Activated naive CD4-positive, alpha-beta T cell treated with anti-CD3 and anti-CD28 coated beads, Interleukin-2, amount 10 ng/mL, durations not matched to agents 7 days and 5 days (primary cell): Measurements from ENCODE around the gene KRTAP9-6.
A peak's percentile ranks its signal among the peaks of the same experiment; 100 is the strongest.
"Not testable (repeated sequence)": the region's sequence is repeated elsewhere in the genome, so short reads cannot be mapped to it uniquely, and the experiment has no call there.

Experiments used
- CTCF ChIA-PET: fragments of 350-600 bp; sonication (Branson Sonifier 250); formaldehyde crosslinking; loops from one replicate; lab custom pipeline; 2021; ENCODE audit warnings: antibody characterized with exemption; lab: Charles Lee
- DNase-seq: peaks from one replicate; pipeline ENCODE4 v3.0.0-alpha.2; 2020
- H3K27ac Mint-ChIP-seq: one replicate; pipeline ENCODE4 v1.8.0; 2021; ENCODE audit warnings: mild to moderate bottlenecking, moderate library complexity, mixed read lengths
- H3K27me3 Mint-ChIP-seq: one replicate; pipeline ENCODE4 v1.8.0; 2021; ENCODE audit warnings: mild to moderate bottlenecking, mixed read lengths
- H3K36me3 Mint-ChIP-seq: one replicate; pipeline ENCODE4 v1.8.0; 2021; ENCODE audit warnings: mixed read lengths
- H3K4me1 Mint-ChIP-seq: one replicate; pipeline ENCODE4 v1.8.0; 2021; ENCODE audit warnings: mixed read lengths
- H3K4me3 Mint-ChIP-seq: one replicate; pipeline ENCODE4 v1.8.0; 2021; ENCODE audit warnings: mild to moderate bottlenecking, moderate library complexity, mixed read lengths
- H3K9me3 Mint-ChIP-seq: one replicate; pipeline ENCODE4 v1.8.0; 2021; ENCODE audit warnings: mixed read lengths

Gene KRTAP9-6

DNA sequence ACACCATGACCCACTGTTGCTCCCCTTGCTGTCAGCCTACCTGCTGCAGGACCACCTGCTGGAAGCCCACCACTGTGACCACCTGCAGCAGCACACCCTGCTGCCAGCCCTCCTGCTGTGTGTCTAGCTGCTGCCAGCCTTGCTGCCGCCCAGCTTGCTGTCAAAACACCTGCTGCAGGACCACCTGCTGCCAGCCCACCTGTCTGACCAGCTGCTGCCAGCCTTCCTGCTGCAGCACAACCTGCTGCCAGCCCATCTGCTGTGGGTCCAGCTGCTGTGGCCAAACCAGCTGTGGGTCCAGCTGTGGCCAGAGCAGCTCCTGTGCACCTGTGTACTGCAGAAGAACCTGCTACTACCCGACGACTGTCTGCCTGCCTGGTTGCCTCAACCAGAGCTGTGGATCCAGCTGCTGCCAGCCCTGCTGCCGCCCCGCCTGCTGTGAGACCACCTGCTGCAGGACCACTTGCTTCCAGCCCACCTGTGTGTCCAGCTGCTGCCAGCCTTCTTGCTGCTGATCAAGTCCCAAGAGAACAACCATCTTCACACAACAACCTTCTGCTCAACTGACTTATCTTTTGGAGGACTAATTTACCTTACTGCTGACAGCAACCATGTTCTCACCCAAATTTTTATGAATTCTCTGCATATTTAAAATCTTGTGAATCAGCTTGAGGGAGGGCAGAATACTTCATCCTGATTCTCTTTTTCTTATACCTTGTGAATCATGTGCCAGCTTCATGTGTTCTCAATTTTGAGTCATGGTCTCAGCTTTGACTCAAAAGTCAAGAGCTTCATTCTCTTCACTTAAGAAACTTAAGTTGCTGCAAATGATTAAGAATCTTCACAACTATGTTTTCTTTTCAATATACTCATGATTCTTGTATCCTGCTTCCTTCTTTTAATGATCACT lies 9.5 kb upstream of the KRTAP9-6 start, which contains the start of gene KRTAP9-9:
KRTAP9-9 (plus strand) TSS at position 4 of the 910 bp plus-strand sequence.
- DNase-seq, H3K4me1 Mint-ChIP-seq, H3K9me3 Mint-ChIP-seq, H3K36me3 Mint-ChIP-seq, H3K27ac Mint-ChIP-seq, H3K4me3 Mint-ChIP-seq: not testable (repeated sequence)
- CTCF ChIA-PET = interaction anchor here (0.6 kb wide), 1 partner anchor 208 kb away, joined by 3 read pairs; no protein-coding TSS in a partner anchor
- H3K27me3 Mint-ChIP-seq = peaks cover 14% of the 10 kb centered on the region

DNA sequence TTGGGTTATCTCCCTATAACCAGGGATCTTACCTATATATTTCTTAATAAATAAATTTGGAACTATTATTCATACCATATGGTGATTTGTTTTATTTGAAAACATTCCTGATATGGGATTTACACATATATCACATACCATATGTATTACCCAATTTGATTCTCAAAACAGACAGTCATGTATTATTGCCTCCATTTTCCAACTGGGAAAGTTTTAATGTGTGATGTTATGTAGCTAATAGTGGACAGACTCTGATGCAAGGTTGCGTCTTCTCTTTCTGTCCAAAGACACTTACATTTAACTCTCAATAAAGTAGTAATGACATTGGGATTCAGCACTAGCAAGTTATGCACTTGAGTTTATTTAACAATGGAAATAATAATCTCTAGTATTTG lies 8.9 kb upstream of the KRTAP9-6 start:
- no peaks in the 10 kb centered on the region for H3K36me3 Mint-ChIP-seq
- no peaks in the 10 kb centered on the region for H3K4me1 Mint-ChIP-seq
- no peak overlapping the region for H3K27ac Mint-ChIP-seq
- no peak overlapping the region for H3K4me3 Mint-ChIP-seq
- H3K27me3 Mint-ChIP-seq = peaks cover 14% of the 10 kb centered on the region
- DNase-seq = no peak
- H3K9me3 Mint-ChIP-seq = no peaks in the 10 kb centered on the region
- CTCF ChIA-PET = no interaction called here

DNA sequence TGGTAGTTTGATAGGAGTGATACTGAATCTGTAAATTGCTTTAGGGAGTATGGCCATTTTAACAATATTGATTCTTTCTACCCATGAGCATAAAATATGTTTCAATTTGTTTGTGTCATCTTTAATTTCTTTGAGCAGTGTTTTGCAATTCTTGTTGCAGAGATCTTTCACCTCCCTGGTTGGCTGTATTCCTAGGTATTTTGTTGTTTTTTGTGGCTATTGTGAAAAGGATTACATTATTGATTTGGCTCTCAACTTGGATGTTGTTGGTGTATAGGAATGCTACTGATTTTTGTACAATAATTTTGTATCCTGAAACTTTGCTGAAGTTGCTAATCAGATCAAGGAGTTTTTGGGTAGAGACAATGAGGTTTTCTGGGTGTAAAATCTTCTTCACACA lies 6.8 kb upstream of the KRTAP9-6 start:
- Mint-ChIP-seq H3K27me3 (peaks cover 17% of the 10 kb centered on the region), H3K4me3 (no peak overlapping the region), H3K36me3 (no peaks in the 10 kb centered on the region), H3K9me3 (no peaks in the 10 kb centered on the region), H3K27ac (no peak overlapping the region), H3K4me1 (no peaks in the 10 kb centered on the region)
- CTCF ChIA-PET = no interaction called here
- no peak for DNase-seq

DNA sequence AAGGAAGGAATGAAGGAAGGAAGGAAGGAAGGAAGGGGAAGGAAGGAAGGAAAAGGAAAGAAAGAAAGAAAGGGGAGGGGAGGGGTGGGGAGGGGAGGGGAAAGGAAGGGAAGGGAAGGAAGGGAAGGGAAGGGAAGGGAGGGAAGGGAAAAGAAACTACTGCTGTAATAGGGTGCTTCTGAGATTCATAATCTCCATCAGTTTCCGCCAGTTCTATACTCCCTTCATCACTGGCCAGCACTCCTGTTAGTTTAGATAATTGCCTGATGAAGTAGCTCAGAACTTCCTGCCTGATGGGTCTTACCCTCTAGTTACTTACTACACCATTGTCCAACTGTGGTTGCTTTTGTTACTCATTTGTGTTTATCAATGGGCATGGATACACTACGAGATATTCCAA lies 2.0 kb upstream of the KRTAP9-6 start:
- Mint-ChIP-seq H3K4me1 (no peaks in the 10 kb centered on the region), H3K4me3 (no peak overlapping the region), H3K27ac (no peak overlapping the region), H3K9me3 (no peaks in the 10 kb centered on the region), H3K36me3 (no peaks in the 10 kb centered on the region), H3K27me3 (peaks cover 21% of the 10 kb centered on the region)
- DNase-seq = no peak
- CTCF ChIA-PET = no interaction called here

GRCh38 chr17:41264599-41264998 lies 579 bp upstream of the KRTAP9-6 start:
- no peaks in the 10 kb centered on the region for H3K36me3 Mint-ChIP-seq
- no peaks in the 10 kb centered on the region for H3K4me1 Mint-ChIP-seq
- no peak for DNase-seq
- H3K27ac Mint-ChIP-seq = no peak overlapping the region
- H3K27me3 Mint-ChIP-seq = peaks cover 25% of the 10 kb centered on the region
- CTCF ChIA-PET = no interaction called here
- H3K9me3 Mint-ChIP-seq = no peaks in the 10 kb centered on the region
- H3K4me3 Mint-ChIP-seq = no peak overlapping the region

- no peak for DNase-seq
- H3K4me3 Mint-ChIP-seq = no peak overlapping the region
- no peaks in the 10 kb centered on the region for H3K9me3 Mint-ChIP-seq
- H3K36me3 Mint-ChIP-seq = no peaks in the 10 kb centered on the region
- CTCF ChIA-PET = no interaction called here
- H3K27ac Mint-ChIP-seq = no peak overlapping the region
- peaks cover 2% of the 10 kb centered on the region for H3K4me1 Mint-ChIP-seq
- peaks cover 27% of the 10 kb centered on the region for H3K27me3 Mint-ChIP-seq
Measured at GRCh38 chr17:41267711-41268110, 2.5 kb downstream of the KRTAP9-6 start.

GRCh38 chr17:41271323-41271722 lies 6.1 kb downstream of the KRTAP9-6 start:
- Mint-ChIP-seq H3K27ac (peak overlapping the region; percentile 45), H3K27me3 (peaks cover 23% of the 10 kb centered on the region)
- DNase-seq, H3K4me1 Mint-ChIP-seq, H3K36me3 Mint-ChIP-seq, H3K4me3 Mint-ChIP-seq, H3K9me3 Mint-ChIP-seq, CTCF ChIA-PET: not testable (repeated sequence)

DNA sequence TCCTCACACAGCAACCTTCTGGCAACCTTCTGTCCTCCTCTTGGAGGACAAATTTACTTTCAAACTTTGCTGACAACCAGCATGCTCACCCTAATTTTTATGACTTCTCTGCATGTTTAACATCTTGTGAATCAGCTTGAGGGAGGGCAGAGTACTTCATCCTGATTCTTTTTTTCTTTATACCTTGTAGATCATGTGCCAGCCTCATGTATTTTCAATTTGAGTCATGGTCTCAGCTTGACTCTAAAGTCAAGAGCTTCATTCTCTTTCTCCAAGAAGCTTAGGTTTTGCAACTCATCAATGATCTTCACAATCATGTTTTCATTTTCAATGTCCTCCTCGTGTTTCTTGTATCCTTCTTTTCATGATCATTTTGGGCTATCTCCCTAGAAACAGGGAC lies 6.7 kb downstream of the KRTAP9-6 start:
- Mint-ChIP-seq H3K9me3 (no peaks in the 10 kb centered on the region), H3K36me3 (no peaks in the 10 kb centered on the region), H3K27me3 (peaks cover 24% of the 10 kb centered on the region), H3K4me1 (peaks cover 2% of the 10 kb centered on the region), H3K27ac (no peak overlapping the region), H3K4me3 (no peak overlapping the region)
- no peak for DNase-seq
- CTCF ChIA-PET = no interaction called here

DNA sequence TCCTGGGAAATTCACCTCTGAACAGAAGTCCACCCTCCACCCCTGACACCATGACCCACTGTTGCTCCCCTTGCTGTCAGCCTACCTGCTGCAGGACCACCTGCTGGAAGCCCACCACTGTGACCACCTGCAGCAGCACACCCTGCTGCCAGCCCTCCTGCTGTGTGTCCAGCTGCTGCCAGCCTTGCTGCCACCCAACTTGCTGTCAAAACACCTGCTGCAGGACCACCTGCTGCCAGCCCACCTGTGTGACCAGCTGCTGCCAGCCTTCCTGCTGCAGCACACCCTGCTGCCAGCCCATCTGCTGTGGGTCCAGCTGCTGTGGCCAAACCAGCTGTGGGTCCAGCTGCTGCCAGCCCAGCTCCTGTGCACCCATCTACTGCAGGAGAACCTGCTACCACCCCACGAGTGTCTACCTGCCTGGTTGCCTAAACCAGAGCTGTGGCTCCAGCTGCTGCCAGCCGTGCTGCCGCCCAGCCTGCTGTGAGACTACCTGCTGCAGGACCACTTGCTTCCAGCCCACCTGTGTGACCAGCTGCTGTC lies 10.5 kb downstream of the KRTAP9-6 start, which contains the start of gene KRTAP9-7:
KRTAP9-7 (plus strand) TSS at position 51 of the 543 bp plus-strand sequence; CDS start at position 51, 0 bp downstream.
- CTCF ChIA-PET = interaction anchor here (1.1 kb wide), 1 partner anchor 33 kb away, joined by 3 read pairs; the partner anchor contains the start of gene KRTAP16-1

DNA sequence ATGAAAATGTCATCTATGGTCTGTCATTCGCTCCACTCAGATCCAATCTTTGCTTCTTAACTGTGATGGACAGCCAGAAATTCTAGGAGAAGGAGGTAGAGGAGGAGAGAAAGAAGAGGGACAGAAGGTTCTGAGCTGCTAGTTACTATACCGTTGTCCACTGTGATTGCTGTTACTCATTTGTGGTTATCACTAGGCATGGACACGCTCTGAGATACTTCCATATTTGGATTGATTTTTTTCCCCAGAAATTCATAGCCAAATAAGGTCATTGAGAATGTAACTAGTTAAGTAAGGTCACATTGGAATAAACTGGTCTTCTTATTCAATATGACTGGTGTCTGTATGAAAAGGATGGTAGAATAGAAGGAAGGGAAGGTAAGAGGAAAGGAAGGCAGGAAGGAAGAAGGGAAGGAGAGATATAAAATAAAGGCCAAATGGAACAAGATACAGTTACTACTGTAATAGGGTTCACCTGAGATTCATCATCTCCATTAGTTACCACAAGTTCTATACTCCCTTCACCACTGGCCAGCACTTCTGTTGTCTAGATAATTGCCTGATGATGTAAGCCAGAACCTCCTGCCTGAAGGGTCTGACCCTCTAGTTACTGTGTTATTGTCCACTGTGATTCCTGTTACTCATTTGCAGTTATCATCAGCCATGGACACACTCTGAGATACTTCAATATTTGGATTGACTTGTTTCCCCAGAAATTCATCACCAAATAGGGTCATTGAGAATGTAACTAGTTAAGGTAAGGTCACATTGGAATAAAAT lies 13.2 kb downstream of the KRTAP9-6 start:
- CTCF ChIA-PET = no interaction called here
- DNase-seq = no peak
- Mint-ChIP-seq H3K27ac (no peak overlapping the region), H3K27me3 (peaks cover 10% of the 10 kb centered on the region), H3K4me1 (no peaks in the 10 kb centered on the region), H3K9me3 (no peaks in the 10 kb centered on the region), H3K36me3 (no peaks in the 10 kb centered on the region), H3K4me3 (no peak overlapping the region)

More for the DNA sequence above, 10.5 kb downstream of the KRTAP9-6 start, which contains the start of gene KRTAP9-7:
- H3K27me3 Mint-ChIP-seq = peaks cover 15% of the 10 kb centered on the region
- not testable (repeated sequence) for H3K36me3 Mint-ChIP-seq, H3K9me3 Mint-ChIP-seq, H3K4me1 Mint-ChIP-seq, H3K4me3 Mint-ChIP-seq, DNase-seq, H3K27ac Mint-ChIP-seq

DNA sequence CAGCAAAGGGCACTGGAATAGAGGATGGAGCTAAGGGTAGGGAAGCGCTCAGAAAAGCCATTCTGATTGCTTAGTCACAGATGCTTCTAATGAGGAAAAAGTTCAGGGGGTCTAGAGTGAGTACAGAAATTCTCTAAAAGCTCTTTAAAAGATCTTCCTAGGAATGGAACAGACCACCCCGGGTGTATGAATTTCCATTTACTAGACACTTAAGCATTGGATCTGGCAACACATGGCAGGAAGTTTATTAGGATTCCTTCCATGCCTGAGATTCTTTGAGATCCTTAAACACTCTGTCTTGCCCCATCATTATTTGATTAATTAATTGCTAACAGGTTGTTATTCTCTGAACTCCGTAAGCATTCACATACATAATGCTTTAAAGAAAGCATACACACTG lies 18.9 kb downstream of the KRTAP9-6 start:
- CTCF ChIA-PET = no interaction called here
- no peak overlapping the region for H3K27ac Mint-ChIP-seq
- DNase-seq = no peak
- peaks cover 4% of the 10 kb centered on the region for H3K27me3 Mint-ChIP-seq
- H3K36me3 Mint-ChIP-seq = no peaks in the 10 kb centered on the region
- H3K4me3 Mint-ChIP-seq = no peak overlapping the region
- no peaks in the 10 kb centered on the region for H3K9me3 Mint-ChIP-seq
- no peaks in the 10 kb centered on the region for H3K4me1 Mint-ChIP-seq

DNA sequence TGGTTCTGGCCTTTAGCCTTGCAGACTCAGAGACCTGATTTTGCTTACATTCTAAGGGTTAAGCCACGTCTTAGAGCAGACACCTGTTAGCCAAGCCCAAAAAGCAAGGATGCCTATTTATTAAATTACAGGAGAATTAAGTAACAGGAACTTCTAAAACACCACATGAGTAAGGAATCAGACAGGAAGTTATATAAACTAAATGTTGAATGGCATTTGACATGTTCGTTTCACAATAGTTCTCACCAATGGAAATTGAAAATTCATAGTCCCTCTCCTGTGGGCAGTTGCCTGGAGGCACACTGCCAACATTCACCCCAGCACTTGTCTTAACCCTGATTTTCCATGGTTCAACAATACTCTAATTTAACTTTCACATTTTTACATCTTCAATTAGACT lies 19.4 kb downstream of the KRTAP9-6 start:
- CTCF ChIA-PET = no interaction called here
- H3K4me1 Mint-ChIP-seq = no peaks in the 10 kb centered on the region
- H3K27ac Mint-ChIP-seq = no peak overlapping the region
- H3K27me3 Mint-ChIP-seq = peaks cover 4% of the 10 kb centered on the region
- H3K9me3 Mint-ChIP-seq = no peaks in the 10 kb centered on the region
- DNase-seq = no peak
- no peak overlapping the region for H3K4me3 Mint-ChIP-seq
- H3K36me3 Mint-ChIP-seq = no peaks in the 10 kb centered on the region

DNA sequence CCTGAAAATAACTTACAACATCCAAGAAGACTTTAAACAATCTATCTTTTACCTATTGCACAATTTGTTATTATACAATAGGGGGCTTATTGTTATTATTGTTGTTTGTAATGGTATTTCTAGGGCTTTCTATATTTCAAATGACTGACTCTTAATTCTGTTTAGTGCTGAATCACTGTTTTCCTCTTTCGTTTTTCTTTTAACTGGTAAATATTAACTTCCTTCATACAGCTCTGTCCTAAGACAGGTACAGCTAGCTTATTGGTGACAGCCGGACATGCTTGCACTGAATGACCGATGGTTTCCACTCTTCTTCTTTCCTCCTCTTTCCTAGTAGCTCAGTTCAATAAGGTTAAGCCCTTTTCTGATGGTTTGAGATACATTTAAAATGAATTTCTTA lies 21.9 kb downstream of the KRTAP9-6 start:
- CTCF ChIA-PET = no interaction called here
- Mint-ChIP-seq H3K27ac (no peak overlapping the region), H3K27me3 (peaks cover 8% of the 10 kb centered on the region), H3K4me1 (no peaks in the 10 kb centered on the region), H3K36me3 (no peaks in the 10 kb centered on the region), H3K4me3 (no peak overlapping the region), H3K9me3 (no peaks in the 10 kb centered on the region)
- DNase-seq = no peak

DNA sequence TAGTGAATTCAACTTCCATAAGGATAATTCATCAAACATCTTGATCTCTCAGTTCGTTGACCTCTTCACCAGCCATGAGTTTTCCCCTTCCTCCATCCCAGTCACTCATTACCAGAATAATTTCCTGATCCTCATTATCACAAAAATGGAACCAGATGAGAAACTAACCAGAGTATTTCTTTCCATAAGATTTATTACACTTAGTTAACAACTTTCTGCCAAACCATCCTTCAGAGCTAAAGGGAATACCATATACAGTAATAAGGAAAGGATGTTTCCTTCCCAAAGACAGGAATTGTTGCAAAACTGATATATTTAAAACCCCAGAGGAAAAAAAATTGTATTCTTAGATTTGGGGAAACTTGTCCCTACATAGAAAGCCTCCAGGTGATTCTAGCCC lies 28.8 kb downstream of the KRTAP9-6 start:
- H3K4me1 Mint-ChIP-seq = no peaks in the 10 kb centered on the region
- CTCF ChIA-PET = no interaction called here
- DNase-seq = no peak
- no peak overlapping the region for H3K4me3 Mint-ChIP-seq
- H3K27ac Mint-ChIP-seq = no peak overlapping the region
- H3K9me3 Mint-ChIP-seq = no peaks in the 10 kb centered on the region
- H3K36me3 Mint-ChIP-seq = no peaks in the 10 kb centered on the region
- peaks cover 14% of the 10 kb centered on the region for H3K27me3 Mint-ChIP-seq
